CD4-positive, alpha-beta T cell treated with Interleukin-1 beta for 1 hour (primary cell): ENCODE data around the gene GLG1.
A peak's percentile ranks its signal among the peaks of the same experiment; 100 is the strongest.
"Not testable (repeated sequence)": the region's sequence is repeated elsewhere in the genome, so short reads cannot be mapped to it uniquely, and the experiment has no call there.

Experiments used
- DNase-seq, 2 donors: peaks; one replicate each; pipeline ENCODE4 v3.0.0-alpha.2; 2020 to 2022

GLG1 gene

GRCh38 chr16:74606521-74607309 lies at the start of gene GLG1:
Gene GLG1 (minus strand): TSS chr16:74607114. CDS start chr16:74607094, 20 bp downstream.
- DNase-seq: peak; percentile 89 to 91

GRCh38 chr16:74654536-74655050 lies 47.7 kb upstream of the GLG1 start:
- DNase-seq: no peak

- DNase-seq: not testable (repeated sequence)
Measured at GRCh38 chr16:74652883-74653282, 46.0 kb upstream of the GLG1 start.

- no peak for DNase-seq
Measured at GRCh38 chr16:74652249-74652648, 45.3 kb upstream of the GLG1 start.

- DNase-seq: no peak
Measured at GRCh38 chr16:74651841-74652240, 44.9 kb upstream of the GLG1 start.

GRCh38 chr16:74650966-74651567 lies 44.2 kb upstream of the GLG1 start:
- DNase-seq: peak in 1 of 2 donors; percentile 27

- DNase-seq: no peak
Measured at GRCh38 chr16:74649839-74650504, 43.1 kb upstream of the GLG1 start.

GRCh38 chr16:74641969-74642368 lies 35.1 kb upstream of the GLG1 start:
- DNase-seq: no peak

GRCh38 chr16:74637742-74638453 lies 31.0 kb upstream of the GLG1 start:
- no peak for DNase-seq

GRCh38 chr16:74635303-74635702 lies 28.4 kb upstream of the GLG1 start:
- DNase-seq: no peak

- no peak for DNase-seq
Measured at GRCh38 chr16:74633686-74634085, 26.8 kb upstream of the GLG1 start.

GRCh38 chr16:74627506-74628220 lies 20.7 kb upstream of the GLG1 start:
- DNase-seq: no peak

- DNase-seq: no peak
Measured at GRCh38 chr16:74626741-74627416, 20.0 kb upstream of the GLG1 start.

GRCh38 chr16:74625500-74626350 lies 18.8 kb upstream of the GLG1 start:
- no peak for DNase-seq

GRCh38 chr16:74623839-74624235 lies 16.9 kb upstream of the GLG1 start:
- no peak for DNase-seq

- peak in 1 of 2 donors; percentile 58 for DNase-seq
Measured at GRCh38 chr16:74623214-74623838, 16.4 kb upstream of the GLG1 start.

- DNase-seq: no peak
Measured at GRCh38 chr16:74622005-74622404, 15.1 kb upstream of the GLG1 start.

- no peak for DNase-seq
Measured at GRCh38 chr16:74617206-74617788, 10.4 kb upstream of the GLG1 start.

GRCh38 chr16:74611721-74612120 lies 4.8 kb upstream of the GLG1 start:
- DNase-seq: no peak

- DNase-seq: peak; percentile 45 to 72
Measured at GRCh38 chr16:74608944-74609343, 2.0 kb upstream of the GLG1 start.
